Measurements from ENCODE around the gene B4GALT6. TPM values are rescaled to one million over a fixed set of nuclear protein-coding genes. Genes with fewer than 3 reads are reported as not detected.
A peak's percentile ranks its signal among the peaks of the same experiment; 100 is the strongest.

Gene B4GALT6
- total RNA-seq, 1 experiment from 2014 or later, result 1.4 TPM

DNA sequence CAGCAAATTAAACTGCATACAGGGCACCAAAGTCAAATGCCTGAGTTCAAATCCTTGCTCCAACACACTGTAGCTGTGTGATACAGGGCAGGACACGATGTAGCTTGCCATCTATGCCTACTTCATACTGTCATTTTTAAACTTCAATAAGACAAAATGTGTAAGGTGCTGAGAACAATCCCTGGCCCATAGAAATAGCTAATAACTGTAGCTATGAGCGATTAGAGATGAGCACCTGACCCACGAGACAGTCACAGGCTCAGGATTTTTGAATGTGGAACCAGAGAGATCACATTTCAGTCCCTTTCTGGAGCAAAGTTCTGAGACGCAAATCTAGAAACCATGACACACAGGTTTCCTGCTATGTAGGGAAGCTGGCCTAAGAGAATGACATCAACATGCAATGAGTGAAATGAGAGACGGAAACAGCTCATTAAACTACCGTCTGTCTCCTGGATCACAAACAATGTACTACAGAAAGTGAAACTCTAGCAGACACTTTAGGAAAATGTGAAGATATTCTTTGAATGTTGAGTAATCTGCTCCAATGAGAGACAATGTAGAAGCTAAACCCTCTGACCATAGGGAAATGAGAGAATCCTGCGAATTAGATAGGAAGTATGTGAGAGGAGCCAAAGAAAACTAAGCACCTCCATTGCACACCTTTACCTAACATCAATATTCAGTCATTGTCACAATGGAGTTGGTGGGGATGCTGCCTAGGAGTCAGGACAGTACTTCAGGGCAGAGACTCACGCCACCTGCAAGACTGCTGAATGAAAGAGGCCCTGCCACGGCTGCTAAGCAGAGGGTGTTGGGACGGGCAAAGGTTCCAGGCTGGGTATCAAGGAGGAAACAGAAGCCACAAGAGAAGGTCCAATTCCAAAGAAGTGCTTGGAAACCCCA lies 25.5 kb downstream of the B4GALT6 start:
- POLR2A ChIA-PET (ENCODE audit: unreplicated experiment), result interaction anchor here (0.7 kb wide), 1 partner anchor 560 kb away, joined by 3 read pairs; no protein-coding TSS in a partner anchor
- peak; percentile 23 for DNase-seq
- intact Hi-C loops (cut with micrococcal nuclease), result no loop called here

GRCh38 chr18:31657823-31658669 lies 26.3 kb downstream of the B4GALT6 start:
- Histone ChIP-seq H3K36me3 (ENCODE audit: low read depth, low read length) (no peaks in the 10 kb centered on the region), H4K20me1 (ENCODE audit: low read length) (no peaks in the 10 kb centered on the region), H3K9me3 (ENCODE audit: low read length) (no peaks in the 10 kb centered on the region), H3K79me2 (ENCODE audit: low read length) (no peaks in the 10 kb centered on the region), H2AFZ (ENCODE audit: low read length) (no peak overlapping the region), H3K4me1 (ENCODE audit: insufficient read depth, low read length) (peaks cover 5% of the 10 kb centered on the region; the same call in 1 of the 2 replicates), H3K4me2 (ENCODE audit: low read length) (no peak overlapping the region), H3K27ac (ENCODE audit: low read length) (no peak overlapping the region), H3K9ac (ENCODE audit: low read length) (no peak overlapping the region), H3F3A (ENCODE audit: low read length, unreplicated experiment) (no peaks in the 10 kb centered on the region), H3K9me2 (replicated peaks; ENCODE audit: low read length) (no peaks in the 10 kb centered on the region), H3K4me3 (ENCODE audit: low read length) (no peak overlapping the region), H3K27me3 (ENCODE audit: low read length) (no peaks in the 10 kb centered on the region)
- no peak for TF ChIP-seq EZH2phosphoT487 (IDR thresholded peaks at IDR 0.05; ENCODE audit: borderline replicate concordance, low read length)
- ATAC-seq, result no peak
- CTCF ChIA-PET, result no interaction called here
- POLR2A ChIA-PET (ENCODE audit: unreplicated experiment), result interaction anchor here (0.7 kb wide), 1 partner anchor 559 kb away, joined by 3 read pairs; no protein-coding TSS in a partner anchor
- DNase-seq, result no peak
- intact Hi-C loops (cut with micrococcal nuclease), result no loop called here
- no TSS peak for BruUV-seq (replicated peaks)

More for the DNA sequence above, 25.5 kb downstream of the B4GALT6 start:
- Histone ChIP-seq H3K4me3 (ENCODE audit: low read length) (no peak overlapping the region), H3K9me2 (replicated peaks; ENCODE audit: low read length) (no peaks in the 10 kb centered on the region), H3K27ac (ENCODE audit: low read length) (no peak overlapping the region), H3K9ac (ENCODE audit: low read length) (no peak overlapping the region), H3K9me3 (ENCODE audit: low read length) (no peaks in the 10 kb centered on the region), H3K79me2 (ENCODE audit: low read length) (no peaks in the 10 kb centered on the region), H3K36me3 (ENCODE audit: low read depth, low read length) (no peaks in the 10 kb centered on the region), H3K27me3 (ENCODE audit: low read length) (no peaks in the 10 kb centered on the region), H3K4me2 (ENCODE audit: low read length) (no peak overlapping the region), H3F3A (ENCODE audit: low read length, unreplicated experiment) (no peaks in the 10 kb centered on the region), H2AFZ (ENCODE audit: low read length) (no peak overlapping the region), H4K20me1 (ENCODE audit: low read length) (no peaks in the 10 kb centered on the region), H3K4me1 (ENCODE audit: insufficient read depth, low read length) (peaks cover 5% of the 10 kb centered on the region; the same call in 1 of the 2 replicates)
- peak; percentile 16; the same call in 1 of the 2 replicates for ATAC-seq
- TF ChIP-seq EZH2phosphoT487 (IDR thresholded peaks at IDR 0.05; ENCODE audit: borderline replicate concordance, low read length) (no peak), EZH2 (IDR thresholded peaks at IDR 0.05; ENCODE audit: low read length, unreplicated experiment) (no peak)
- TF ChIP-seq, protein P1, sequence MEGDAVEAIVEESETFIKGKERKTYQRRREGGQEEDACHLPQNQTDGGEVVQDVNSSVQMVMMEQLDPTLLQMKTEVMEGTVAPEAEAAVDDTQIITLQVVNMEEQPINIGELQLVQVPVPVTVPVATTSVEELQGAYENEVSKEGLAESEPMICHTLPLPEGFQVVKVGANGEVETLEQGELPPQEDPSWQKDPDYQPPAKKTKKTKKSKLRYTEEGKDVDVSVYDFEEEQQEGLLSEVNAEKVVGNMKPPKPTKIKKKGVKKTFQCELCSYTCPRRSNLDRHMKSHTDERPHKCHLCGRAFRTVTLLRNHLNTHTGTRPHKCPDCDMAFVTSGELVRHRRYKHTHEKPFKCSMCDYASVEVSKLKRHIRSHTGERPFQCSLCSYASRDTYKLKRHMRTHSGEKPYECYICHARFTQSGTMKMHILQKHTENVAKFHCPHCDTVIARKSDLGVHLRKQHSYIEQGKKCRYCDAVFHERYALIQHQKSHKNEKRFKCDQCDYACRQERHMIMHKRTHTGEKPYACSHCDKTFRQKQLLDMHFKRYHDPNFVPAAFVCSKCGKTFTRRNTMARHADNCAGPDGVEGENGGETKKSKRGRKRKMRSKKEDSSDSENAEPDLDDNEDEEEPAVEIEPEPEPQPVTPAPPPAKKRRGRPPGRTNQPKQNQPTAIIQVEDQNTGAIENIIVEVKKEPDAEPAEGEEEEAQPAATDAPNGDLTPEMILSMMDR (conservative IDR thresholded peaks at IDR 0.05; ENCODE audit: low read depth, low read length), result no peak
- CTCF ChIA-PET, result no interaction called here
- BruUV-seq (replicated peaks), result no TSS peak

DNA sequence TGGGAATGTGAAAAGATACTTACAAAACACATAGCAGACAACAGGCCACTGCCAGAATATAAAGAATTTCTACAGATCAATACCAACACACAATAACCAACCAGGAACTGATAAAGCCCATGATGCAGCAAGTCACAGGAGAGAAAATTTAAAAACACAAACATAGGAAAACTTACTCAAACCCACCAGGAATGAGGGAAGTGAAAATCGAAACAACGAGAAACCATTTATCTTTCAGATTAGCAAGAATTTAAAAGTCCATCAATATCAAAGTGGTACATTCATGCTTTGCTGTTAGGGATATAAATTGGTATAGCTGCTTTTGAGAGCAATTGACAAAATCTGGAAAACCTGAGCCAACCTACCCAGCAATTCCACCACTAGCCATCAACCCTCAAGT lies 27.6 kb downstream of the B4GALT6 start:
- Histone ChIP-seq H2AFZ (ENCODE audit: low read length) (no peak overlapping the region), H3K79me2 (ENCODE audit: low read length) (no peaks in the 10 kb centered on the region), H3K9ac (ENCODE audit: low read length) (no peak overlapping the region), H3K9me3 (ENCODE audit: low read length) (no peaks in the 10 kb centered on the region), H4K20me1 (ENCODE audit: low read length) (no peaks in the 10 kb centered on the region), H3K27ac (ENCODE audit: low read length) (no peak overlapping the region), H3K4me3 (ENCODE audit: low read length) (no peak overlapping the region), H3K9me2 (replicated peaks; ENCODE audit: low read length) (no peaks in the 10 kb centered on the region), H3K27me3 (ENCODE audit: low read length) (no peaks in the 10 kb centered on the region), H3F3A (ENCODE audit: low read length, unreplicated experiment) (no peaks in the 10 kb centered on the region), H3K4me2 (ENCODE audit: low read length) (no peak overlapping the region), H3K36me3 (ENCODE audit: low read depth, low read length) (no peaks in the 10 kb centered on the region), H3K4me1 (ENCODE audit: insufficient read depth, low read length) (no peaks in the 10 kb centered on the region)
- POLR2A ChIA-PET (ENCODE audit: unreplicated experiment), result no interaction called here
- TF ChIP-seq EZH2 (IDR thresholded peaks at IDR 0.05; ENCODE audit: low read length, unreplicated experiment), result no peak
- TF ChIP-seq, protein P1 (conservative IDR thresholded peaks at IDR 0.05; ENCODE audit: low read depth, low read length), result no peak
- no peak for TF ChIP-seq EZH2phosphoT487 (IDR thresholded peaks at IDR 0.05; ENCODE audit: borderline replicate concordance, low read length)
- CTCF ChIA-PET, result no interaction called here
- no TSS peak for BruUV-seq (replicated peaks)
- DNase-seq (no peak), ATAC-seq (no peak)
- intact Hi-C loops (cut with micrococcal nuclease), result no loop called here

Measured in PC-3 (cell line).